ENCODE results near the gene CASP10.
"Not testable (repeated sequence)": the region's sequence is repeated elsewhere in the genome, so short reads cannot be mapped to it uniquely, and the experiment has no call there.

CASP10 gene

GRCh38 chr2:201156036-201156435, 26.9 kb upstream of the CASP10 start:
- DNase-seq (ENCODE audit: low read depth in 2 of 2), result no peak

- no peak for DNase-seq (ENCODE audit: low read depth in 2 of 2)
Measured at GRCh38 chr2:201156640-201157039, 26.3 kb upstream of the CASP10 start.

- DNase-seq (ENCODE audit: low read depth in 2 of 2), result no peak
Measured at GRCh38 chr2:201157694-201158093, 25.2 kb upstream of the CASP10 start.

- no peak for DNase-seq (ENCODE audit: low read depth in 2 of 2)
Measured at GRCh38 chr2:201158111-201158929, 24.6 kb upstream of the CASP10 start.

- no peak for DNase-seq (ENCODE audit: low read depth in 2 of 2)
Measured at GRCh38 chr2:201164166-201164565, 18.8 kb upstream of the CASP10 start.

- DNase-seq (ENCODE audit: low read depth in 2 of 2), result no peak
Measured at GRCh38 chr2:201167546-201167945, 15.4 kb upstream of the CASP10 start.

GRCh38 chr2:201168496-201168895, 14.4 kb upstream of the CASP10 start:
- DNase-seq (ENCODE audit: low read depth in 2 of 2), result not testable (repeated sequence)

- no peak for DNase-seq (ENCODE audit: low read depth in 2 of 2)
Measured at GRCh38 chr2:201171259-201171814, 11.6 kb upstream of the CASP10 start.

GRCh38 chr2:201172279-201172678, 10.7 kb upstream of the CASP10 start:
- no peak for DNase-seq (ENCODE audit: low read depth in 2 of 2)

- no peak for DNase-seq (ENCODE audit: low read depth in 2 of 2)
Measured at GRCh38 chr2:201174687-201175086, 8.3 kb upstream of the CASP10 start.

GRCh38 chr2:201176081-201176481, 6.9 kb upstream of the CASP10 start:
- DNase-seq (ENCODE audit: low read depth in 2 of 2), result no peak

- DNase-seq (ENCODE audit: low read depth in 2 of 2), result no peak
Measured at GRCh38 chr2:201180010-201180409, 2.9 kb upstream of the CASP10 start.

GRCh38 chr2:201183365-201183727, 405 bp downstream of the CASP10 start:
- DNase-seq (ENCODE audit: low read depth in 2 of 2), result no peak

GRCh38 chr2:201183835-201184234, 894 bp downstream of the CASP10 start:
- not testable (repeated sequence) for DNase-seq (ENCODE audit: low read depth in 2 of 2)

GRCh38 chr2:201184248-201184647, 1.3 kb downstream of the CASP10 start:
- DNase-seq (ENCODE audit: low read depth in 2 of 2), result not testable (repeated sequence)

GRCh38 chr2:201185863-201186262, 2.9 kb downstream of the CASP10 start:
- no peak for DNase-seq (ENCODE audit: low read depth in 2 of 2)

- DNase-seq (ENCODE audit: low read depth in 2 of 2), result no peak
Measured at GRCh38 chr2:201186982-201187381, 4.0 kb downstream of the CASP10 start.

- no peak for DNase-seq (ENCODE audit: low read depth in 2 of 2)
Measured at GRCh38 chr2:201188449-201188848, 5.5 kb downstream of the CASP10 start.

GRCh38 chr2:201191132-201191875, 8.4 kb downstream of the CASP10 start:
- no peak for DNase-seq (ENCODE audit: low read depth in 2 of 2)

GRCh38 chr2:201194097-201194496, 11.2 kb downstream of the CASP10 start:
- DNase-seq (ENCODE audit: low read depth in 2 of 2), result no peak

- no peak for DNase-seq (ENCODE audit: low read depth in 2 of 2)
Measured at GRCh38 chr2:201195331-201195730, 12.4 kb downstream of the CASP10 start.

GRCh38 chr2:201196003-201196402, 13.1 kb downstream of the CASP10 start:
- DNase-seq (ENCODE audit: low read depth in 2 of 2), result no peak

GRCh38 chr2:201196803-201197202, 13.9 kb downstream of the CASP10 start:
- DNase-seq (ENCODE audit: low read depth in 2 of 2), result no peak

Data from activated CD4-positive, alpha-beta T cell treated with anti-CD3 and anti-CD28 coated beads for 24 hours (primary cell).